GM18520 (cell line): ENCODE data around the gene DMRT1.

Experiments
- ATAC-seq: cut with Tn5 transposase; IDR thresholded peaks from one replicate; pipeline ENCODE4 v1.9.1; 2021; ENCODE audit not compliant: unreplicated experiment

Gene DMRT1

DNA sequence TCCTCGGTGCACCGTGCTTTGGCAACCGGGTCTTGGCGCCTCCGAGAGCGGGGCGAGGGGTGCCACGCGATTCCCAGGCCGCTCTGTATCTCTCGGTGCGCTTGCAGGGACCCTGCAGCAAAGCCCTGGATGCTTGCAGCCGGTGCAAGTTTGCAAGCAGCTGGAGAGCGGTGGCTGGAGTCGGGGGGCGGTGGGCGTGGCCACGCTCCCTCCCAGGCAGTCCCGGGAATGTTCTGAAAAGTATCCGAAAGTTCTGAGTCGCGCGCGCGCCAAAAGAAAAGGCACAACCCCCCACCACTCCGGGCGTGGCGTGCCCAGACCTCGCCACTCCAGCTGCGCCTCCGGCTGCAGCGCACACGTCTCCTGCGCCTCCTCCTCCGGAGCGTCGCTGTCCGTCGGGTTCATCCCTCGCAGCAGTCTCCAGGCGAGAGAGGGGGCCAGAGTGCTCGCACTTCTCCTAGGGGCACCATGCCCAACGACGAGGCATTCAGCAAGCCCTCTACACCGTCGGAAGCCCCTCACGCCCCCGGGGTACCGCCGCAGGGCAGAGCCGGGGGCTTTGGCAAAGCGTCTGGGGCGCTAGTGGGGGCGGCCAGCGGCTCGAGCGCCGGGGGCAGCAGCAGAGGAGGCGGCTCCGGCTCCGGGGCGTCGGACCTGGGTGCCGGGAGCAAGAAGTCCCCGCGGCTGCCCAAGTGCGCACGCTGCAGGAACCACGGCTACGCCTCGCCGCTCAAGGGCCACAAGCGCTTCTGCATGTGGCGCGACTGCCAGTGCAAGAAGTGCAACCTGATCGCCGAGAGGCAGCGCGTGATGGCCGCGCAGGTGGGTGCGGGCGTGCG, at the start of gene DMRT1:
Gene DMRT1, plus strand, starts transcription at position 327 of the 839 bp plus-strand sequence. Its CDS starts 142 bp downstream, at position 469.
- ATAC-seq, result no peak

DNA sequence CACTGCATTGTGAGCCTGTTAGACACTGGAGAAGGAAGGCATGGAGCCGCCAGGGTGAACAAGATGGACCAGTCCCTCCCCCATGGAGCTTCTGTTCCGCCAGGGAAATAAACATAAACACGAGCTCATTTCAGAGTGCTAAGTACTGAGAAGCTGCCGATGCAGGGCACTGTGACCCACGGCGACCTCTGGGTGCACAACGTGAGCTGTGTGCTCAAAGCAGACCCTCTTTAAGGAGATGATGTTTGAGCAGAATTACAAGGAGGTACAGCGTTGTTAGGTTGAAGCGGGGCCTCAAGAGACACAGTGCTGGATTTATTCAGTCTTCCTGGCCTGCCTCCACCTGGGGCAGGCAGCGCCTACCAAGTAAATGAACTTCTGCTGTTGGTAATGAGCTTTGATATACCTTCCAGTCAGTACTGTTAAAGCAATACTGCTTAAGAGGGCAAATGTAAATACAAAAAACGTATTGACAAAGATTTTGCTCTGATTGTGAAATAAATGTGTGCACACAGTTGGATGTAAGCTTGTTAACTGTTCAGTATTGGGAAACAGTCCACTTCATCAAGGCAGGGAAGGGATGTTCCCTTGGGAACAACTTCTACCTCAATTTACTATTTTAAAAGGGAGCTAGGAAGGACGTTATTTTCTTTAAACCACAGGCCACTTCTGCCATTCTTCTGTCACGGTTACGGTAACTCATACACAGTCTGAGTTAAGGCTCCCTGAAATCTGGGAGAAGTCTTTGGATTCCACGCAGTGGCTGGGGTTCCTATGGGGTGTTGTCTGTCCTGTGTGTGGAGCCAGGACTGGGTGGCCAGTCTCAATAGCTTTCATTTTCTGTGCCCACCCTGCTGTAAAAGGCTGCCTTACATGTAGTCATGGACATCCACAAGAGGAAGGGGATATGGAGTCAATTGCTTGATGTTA, 48.9 kb upstream of the DMRT1 start:
- no peak for ATAC-seq

DNA sequence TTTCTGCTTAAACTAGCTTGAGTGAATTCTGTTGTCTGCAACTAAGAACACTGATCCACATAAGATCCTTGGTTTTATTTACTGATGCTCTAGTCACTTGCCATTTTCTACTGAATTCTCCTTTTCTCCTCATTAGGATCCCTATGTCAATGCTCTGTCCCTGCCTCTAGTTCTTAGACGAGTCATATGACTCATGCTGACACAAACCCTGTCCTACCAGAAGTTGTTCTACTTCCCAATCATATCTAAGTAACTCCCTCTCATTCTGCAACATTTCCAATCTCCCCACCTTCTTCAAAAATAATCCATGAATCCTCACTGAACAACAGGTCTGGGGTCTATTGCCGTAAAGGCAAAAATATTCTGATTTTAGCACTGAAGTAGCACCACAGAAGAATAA, 47.1 kb upstream of the DMRT1 start:
- ATAC-seq, result no peak

DNA sequence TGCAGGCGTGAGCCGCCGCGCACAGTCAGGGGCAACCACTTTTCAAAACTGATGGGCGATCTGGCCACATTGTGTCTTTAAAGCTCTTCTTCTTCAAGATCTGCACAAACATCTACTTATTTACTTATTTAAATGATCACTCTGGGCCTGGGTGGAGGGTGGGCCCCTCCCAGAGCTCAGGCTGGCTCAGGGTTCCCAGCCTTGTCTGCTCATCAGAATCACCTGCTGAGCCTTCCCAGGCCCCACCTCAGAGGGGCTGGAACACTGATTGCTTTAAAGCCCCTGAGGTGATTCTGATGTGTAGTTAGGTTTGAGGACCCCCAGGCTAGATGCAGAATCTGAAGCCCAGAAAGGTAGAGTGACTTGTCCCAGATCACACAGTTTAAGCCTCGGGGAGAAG, 45.6 kb upstream of the DMRT1 start:
- no peak for ATAC-seq

DNA sequence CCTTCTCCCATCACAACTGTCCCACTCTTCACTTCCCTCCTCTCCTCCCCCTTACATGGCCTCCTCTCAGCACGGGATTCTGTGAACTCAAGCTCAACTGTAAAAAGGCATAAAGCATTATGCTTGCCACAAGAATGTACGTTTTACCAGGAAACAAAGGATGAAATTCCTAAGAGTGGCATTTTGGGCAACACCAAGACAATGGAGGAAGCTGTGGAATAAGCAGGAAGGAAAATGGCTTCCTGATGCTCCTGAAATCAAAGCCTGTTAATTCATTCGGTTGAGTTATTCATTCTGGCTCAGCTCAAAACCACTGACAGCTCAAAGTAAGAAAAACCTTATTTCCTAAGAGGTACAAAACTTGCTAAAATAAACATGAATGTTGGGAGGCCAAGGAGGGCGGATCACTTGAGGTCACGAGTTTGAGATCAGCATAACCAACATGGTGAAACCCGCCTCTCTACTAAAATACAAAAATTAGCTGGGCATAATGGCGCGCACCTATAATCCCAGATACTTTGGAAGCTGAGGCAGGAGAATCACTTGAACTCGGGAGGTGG, 40.8 kb upstream of the DMRT1 start:
- ATAC-seq, result no peak

DNA sequence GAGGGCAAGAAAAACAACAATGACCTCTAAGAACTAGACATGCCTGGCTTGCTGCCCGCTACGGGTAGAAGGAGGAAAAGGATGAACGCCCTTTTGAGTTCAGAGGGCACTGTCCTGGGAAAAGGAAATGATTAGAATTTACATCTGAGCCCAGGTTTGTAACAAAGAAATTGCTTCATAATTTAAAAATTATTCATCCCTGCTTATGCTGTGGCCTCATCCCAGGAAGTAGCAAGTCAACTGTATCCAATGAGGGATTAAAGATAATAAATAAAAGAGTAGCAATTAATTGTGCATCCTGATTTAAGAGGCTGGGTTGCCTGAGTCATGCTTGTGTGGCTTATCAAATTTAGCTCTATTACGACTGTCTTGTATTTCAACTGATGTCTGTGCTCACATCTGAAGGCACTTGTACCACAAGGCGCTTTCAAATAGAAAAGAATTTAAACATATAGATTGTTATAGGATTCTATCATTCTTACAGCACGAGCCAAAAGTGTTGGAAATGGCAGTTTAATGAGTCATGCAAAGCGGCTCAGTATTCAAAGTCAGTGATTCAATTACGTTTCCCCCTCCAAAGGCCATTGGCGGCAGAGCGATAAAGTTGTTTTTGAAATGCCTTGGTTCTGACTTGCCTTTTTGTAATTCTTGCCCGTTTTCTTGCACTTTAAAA, 40.0 kb upstream of the DMRT1 start:
- no peak for ATAC-seq

DNA sequence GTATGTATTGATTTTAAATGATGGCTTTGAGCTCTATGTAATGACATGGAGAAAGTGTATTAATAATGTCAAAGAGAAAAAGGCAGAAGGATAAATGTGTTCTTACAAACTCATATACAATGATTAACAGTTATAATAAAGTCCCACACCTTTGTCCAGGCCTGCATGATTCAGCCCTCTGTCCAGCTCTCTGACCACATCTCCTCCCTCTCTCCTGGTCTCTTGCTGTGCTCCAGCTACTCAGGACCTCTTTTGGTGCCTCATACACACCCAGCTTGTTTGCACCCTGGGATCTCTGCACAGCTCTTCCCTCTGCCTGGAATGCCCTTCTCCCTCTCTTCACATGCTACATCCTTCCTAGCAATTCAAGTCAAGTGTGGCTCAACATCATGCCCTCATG, 37.5 kb upstream of the DMRT1 start:
- ATAC-seq, result no peak

DNA sequence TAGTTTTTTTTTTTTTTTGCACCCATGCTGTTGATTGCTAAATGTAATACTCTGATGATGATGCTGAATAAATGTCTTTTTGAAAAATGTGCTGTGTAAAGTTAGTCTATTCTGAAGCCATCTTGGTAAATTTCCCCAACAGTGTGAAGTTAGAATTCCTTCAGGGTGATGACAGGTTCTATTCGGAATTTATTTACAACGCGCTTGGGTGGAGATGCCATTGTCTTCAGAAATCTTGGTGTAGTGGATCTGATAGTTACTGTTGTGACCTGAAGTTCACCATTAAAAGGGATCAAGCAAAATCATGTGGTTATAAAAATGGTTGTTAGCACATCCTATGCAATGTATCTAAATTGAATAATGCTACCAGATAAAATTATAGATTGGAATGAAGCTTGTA, 36.3 kb upstream of the DMRT1 start:
- no peak for ATAC-seq

DNA sequence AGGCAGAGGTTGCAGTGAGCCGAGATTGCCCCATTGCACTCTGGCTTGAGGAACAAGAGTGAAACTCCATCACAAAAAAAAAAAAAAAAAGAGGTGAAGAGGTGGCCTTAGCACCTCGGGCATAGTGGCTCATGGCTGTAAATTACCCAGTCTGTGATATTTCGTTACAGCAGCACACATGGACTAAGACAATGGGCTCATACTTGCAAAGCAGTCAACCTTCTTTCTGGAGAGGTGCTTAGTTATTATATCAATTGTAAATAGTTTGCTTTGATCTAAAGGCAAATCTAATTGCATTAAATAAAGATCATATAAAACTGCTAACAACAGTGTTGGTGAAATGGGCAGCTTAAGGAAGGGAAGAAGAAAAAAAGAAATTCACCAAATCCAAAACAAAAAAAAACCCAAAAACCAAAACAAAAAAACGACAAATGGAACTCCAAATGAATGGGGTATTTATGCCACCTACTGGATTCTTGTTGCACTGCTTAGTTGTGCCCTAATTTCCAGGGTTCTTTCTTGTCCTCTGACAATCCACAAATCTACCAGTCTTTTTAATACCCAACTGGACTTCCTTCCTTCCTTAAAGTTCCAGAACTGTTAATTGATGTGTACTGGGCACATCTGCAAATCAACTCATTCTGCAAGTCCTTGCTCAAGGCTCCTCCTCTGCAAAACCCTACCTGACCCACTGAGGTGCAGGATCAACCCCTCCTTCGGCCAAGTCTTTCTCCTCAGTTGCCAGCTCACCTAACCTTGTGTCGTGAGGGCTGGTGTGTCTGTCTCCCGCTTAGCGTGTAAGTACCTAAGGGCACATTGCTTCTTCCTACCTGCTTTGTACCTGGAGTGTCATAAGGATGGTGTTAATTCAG, 35.0 kb upstream of the DMRT1 start:
- ATAC-seq, result no peak

DNA sequence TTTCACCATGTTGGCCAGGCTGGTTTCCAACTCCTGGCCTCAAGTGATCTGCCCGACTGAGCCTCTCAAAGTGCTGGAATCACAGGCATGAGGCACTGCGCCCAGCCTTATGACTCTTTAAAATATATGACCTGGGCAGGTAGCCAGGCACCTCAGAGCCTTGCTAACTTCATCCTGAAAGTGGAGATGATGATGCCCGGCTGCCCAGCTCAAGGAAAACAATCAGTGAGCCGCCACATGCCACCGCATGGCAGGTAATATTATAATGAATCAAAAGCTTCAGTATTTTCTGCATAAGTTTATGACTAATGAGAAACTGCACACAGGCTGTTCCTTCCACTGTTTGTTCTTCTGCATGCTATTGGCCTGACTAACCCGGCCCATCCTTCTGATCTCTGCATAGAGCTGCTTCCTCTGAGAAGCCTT, 30.4 kb upstream of the DMRT1 start:
- no peak for ATAC-seq

DNA sequence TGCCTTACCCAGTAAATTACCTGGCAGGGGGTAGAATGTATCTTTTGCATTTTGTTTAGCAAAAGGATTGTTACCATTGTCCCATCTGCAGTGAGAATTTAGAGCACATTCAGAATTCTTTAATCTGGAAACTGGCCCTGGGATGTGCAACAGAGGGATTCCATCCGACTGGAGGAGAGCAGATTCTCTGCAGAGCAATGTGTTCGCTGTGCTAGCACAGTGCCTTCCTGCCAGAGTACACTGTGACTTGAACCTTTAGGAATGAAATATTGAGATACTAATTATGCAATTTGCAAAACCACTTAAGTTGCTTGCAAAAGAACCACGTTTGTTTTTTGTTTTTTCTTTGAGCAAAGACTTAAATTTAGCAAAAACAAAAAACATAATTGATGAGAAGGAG, 22.5 kb upstream of the DMRT1 start:
- ATAC-seq, result no peak

DNA sequence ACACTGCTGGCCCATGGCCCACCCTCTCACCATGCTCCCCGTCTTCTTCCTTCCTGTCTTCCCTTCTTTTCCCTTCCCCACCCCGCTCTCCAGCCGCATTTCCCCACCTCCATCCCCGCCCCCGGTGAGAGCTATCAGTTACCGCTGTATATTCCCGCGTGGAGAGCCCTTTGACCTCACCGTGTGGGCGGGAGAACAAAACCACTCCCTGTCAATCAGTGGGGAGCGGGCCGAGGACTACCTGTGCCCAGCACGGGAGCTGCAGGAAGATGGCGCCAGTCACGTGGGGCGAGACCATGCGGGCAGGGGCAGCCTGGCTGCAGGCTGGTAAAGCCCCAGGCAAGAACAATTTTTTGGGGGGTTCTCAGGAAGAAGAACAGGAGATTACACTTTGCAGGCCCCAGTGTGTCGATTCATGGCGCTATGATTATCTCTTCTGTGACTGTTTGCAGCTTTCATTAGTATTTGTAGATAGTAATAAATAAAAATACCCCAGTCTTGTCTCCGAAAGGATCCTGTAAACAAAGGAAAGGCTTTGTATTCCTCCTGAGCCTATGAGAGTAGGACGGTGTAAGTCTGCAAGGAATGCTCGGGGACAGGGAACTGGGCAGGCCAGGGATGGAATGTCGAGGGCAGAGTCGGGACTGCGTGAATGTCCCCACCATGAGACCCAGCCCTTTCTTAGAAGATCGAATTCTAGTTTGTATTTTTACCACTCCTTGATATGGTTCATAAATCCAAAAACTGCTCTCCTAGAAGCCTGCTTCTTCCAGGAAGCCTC, 14.8 kb upstream of the DMRT1 start:
- ATAC-seq, result no peak

DNA sequence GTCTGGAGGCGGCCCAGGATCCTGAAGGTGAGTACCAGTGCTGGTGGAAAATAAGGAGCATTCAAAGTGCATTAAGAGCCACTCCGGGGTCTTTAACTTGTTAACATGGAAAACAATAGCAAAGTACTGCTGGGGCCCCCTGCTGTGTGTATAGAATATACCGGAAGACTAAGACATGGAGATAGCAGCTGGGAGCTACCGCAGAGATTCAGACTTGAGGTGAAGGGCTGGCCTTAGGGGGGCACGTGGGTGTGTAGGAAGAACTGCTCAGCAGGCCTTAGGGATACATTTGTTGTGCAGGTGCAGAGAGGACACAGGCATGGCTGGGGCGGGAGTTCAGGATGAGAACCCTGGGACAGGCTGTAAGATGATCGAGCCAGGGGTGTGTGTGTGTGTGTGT, 1.2 kb upstream of the DMRT1 start:
- ATAC-seq, result no peak

DNA sequence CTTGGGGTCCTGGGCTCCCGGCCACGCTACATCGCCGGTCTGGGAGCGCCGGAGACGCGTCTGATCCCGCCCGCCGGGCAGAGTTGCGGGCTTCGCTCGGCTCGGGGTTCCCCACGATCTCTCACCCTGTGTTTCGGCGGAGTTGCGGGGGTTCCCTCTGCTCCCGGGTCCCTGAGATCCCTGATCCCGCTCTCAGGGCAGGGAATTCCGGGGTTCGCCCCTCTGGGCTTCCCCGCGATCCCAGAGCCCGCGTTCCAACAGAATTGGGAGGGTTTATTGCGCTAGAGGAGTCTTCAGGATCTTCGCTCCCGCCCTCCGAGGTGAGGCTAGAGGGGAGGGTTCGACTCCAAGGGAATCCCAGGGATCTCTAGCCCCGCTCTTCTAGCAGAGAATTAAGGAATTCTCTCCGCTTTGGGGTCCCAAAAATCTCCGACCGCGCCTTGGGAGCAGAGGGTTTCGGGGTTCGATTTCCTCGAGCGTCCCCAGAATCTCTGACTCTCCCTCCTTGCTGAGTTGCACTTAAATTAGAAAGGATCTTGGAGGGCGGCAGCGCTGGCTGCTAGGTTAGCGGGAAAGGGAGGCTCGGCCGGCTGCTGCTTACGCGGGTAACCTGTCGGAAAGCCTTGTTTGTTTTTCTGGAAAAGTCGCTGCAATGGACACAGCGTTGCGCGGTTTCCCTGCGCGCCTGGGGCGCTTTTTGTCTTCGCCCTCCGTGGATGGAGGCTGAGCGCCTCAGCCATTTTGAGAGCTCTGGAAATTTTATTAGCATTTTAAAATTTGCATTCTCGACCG, 1.3 kb downstream of the DMRT1 start:
- ATAC-seq, result no peak

DNA sequence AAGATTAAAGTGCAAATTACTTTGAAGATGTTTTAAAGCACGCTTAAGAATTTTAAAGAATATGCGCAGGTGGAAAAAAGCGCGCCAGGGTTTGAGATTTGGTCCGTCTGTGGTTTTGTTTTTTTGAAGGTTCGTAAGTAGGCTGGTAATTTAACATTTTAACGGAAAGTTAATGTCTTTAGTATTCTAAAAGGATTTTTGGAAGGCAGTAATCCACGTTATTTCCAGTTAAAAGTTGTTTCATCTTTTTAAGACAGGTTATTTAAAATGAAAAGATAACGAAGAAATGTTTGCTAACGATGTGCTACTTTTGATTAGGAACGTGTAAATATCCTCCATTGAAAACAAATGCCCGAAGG, 1.9 kb downstream of the DMRT1 start:
- ATAC-seq, result no peak

DNA sequence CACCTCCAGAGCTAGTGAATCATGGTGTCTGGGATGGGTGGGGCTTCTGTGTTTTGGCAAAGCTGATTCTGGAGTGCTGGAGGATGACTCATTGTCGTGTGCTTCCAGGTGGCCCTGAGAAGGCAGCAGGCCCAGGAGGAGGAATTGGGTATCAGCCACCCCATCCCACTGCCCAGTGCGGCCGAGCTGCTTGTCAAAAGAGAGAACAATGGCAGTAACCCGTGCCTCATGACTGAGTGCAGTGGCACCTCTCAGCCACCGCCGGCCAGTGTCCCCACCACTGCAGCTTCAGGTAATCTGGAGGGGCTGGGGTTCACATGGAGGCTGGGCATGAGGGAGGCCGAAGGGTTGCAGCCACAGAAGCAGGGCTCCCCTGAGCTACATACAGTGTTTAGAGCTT, 5.4 kb downstream of the DMRT1 start:
- ATAC-seq, result no peak

DNA sequence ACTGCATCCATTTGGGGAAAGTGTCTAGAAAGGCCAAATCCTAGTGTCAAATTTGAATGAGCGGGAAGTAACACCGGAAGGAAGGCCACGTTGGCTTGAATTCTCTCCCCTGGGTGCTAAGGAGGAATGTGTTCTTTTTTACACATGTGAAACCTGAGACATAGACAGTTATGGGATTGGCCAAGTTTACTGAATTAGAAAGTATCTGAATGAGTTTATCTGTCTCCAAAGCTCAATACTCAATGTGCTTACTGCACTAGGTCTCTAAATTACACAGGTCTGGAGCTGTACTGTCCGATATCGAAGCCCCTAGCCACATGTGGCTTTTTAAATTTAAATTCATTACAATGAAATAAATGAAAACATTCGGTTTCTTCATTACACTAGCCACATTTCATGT, 6.0 kb downstream of the DMRT1 start:
- ATAC-seq, result no peak

DNA sequence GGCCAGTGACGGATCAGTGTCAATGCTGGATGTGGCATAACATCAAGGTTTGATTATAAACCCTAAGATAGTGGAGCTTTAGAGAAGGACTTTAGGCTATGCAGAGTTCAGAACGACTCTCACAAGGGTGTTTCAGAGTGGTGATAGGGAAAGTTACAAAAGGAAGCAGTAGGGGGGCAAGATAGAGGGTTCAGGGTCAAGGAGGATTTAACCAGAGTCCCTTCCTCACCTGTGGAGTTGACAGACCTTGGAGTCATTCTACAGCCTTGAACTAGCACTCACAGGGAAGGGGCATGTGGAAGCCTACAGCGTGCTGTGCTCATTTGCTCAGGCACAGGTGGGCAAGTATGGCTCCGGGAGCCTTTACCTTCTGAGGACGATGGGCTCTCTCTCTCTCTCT, 7.9 kb downstream of the DMRT1 start:
- no peak for ATAC-seq

DNA sequence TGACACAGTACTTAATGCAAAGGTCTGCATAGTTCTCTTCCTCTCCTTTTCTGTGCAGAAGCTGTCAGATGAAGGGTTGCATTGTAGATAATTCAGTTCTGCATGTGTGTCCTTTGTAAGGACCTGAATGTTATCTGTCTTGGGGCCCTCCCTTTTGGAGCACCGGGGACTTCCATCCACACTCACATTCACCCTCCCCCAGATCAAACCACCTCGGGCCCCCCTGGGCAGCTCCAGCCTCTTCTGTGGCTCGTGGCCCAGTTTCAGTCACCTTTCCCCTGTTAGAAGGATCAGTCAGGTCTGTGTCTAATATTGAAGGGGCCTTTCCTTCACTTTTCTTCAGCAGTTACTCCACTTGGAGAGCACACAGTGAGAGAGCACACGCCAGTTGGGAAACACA, 11.0 kb downstream of the DMRT1 start:
- no peak for ATAC-seq
